ENCODE results near the gene ACSS1. TPM values are rescaled to one million over a fixed set of nuclear protein-coding genes. Genes with fewer than 3 reads are reported as not detected.

ACSS1 gene
- total RNA-seq, 1 experiment from 2014 or later = 2.3 TPM

DNA sequence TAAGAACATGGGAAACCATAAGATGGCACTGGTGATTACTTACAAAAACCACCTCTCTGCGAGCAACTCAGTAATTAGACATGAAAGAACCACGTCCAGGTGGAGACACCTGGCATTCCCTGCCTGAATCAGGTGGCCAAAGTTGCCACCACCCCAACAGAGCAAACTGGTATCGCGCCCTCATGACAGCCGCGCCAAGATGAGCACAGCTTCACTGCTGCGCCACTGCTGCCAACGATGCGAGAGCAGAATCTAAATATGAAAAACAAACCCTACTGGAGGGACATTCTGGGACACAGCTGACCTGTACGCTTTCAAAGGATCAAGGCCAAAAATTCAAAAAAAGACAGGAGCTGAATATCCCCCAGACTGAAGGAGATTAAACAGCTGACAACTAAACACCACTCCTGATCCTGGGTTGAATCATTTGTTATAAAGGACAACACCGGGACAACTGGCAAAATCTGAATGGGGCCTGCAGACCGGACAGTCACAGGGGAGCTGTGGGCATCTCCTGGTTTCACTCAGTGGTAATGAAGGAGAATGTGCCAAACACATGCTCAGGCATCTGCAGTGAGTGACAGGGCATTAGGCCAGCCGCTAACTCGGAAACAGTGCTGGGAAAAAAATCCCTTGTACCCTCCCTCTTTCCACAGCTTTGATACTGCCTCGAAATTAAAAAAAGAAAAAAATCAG, 91.5 kb downstream of the ACSS1 start:
- Histone ChIP-seq H3K4me1 (ENCODE audit: insufficient read depth, low read length) (no peaks in the 10 kb centered on the region), H3K4me3 (ENCODE audit: low read length) (no peak overlapping the region), H3K27me3 (ENCODE audit: low read length) (no peaks in the 10 kb centered on the region), H3K27ac (ENCODE audit: low read length) (no peak overlapping the region), H3K36me3 (ENCODE audit: low read depth, low read length) (peaks cover 24% of the 10 kb centered on the region; the same call in 1 of the 2 replicates), H3K9me2 (replicated peaks; ENCODE audit: low read length) (no peaks in the 10 kb centered on the region), H3K79me2 (ENCODE audit: low read length) (no peaks in the 10 kb centered on the region), H3K9me3 (ENCODE audit: low read length) (no peaks in the 10 kb centered on the region), H2AFZ (ENCODE audit: low read length) (no peak overlapping the region), H3K4me2 (ENCODE audit: low read length) (no peak overlapping the region), H3K9ac (ENCODE audit: low read length) (no peak overlapping the region), H3F3A (ENCODE audit: low read length, unreplicated experiment) (no peaks in the 10 kb centered on the region), H4K20me1 (ENCODE audit: low read length) (no peaks in the 10 kb centered on the region)
- TF ChIP-seq, protein P1, sequence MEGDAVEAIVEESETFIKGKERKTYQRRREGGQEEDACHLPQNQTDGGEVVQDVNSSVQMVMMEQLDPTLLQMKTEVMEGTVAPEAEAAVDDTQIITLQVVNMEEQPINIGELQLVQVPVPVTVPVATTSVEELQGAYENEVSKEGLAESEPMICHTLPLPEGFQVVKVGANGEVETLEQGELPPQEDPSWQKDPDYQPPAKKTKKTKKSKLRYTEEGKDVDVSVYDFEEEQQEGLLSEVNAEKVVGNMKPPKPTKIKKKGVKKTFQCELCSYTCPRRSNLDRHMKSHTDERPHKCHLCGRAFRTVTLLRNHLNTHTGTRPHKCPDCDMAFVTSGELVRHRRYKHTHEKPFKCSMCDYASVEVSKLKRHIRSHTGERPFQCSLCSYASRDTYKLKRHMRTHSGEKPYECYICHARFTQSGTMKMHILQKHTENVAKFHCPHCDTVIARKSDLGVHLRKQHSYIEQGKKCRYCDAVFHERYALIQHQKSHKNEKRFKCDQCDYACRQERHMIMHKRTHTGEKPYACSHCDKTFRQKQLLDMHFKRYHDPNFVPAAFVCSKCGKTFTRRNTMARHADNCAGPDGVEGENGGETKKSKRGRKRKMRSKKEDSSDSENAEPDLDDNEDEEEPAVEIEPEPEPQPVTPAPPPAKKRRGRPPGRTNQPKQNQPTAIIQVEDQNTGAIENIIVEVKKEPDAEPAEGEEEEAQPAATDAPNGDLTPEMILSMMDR (conservative IDR thresholded peaks at IDR 0.05; ENCODE audit: low read depth, low read length) = no peak
- no peak for TF ChIP-seq EZH2 (IDR thresholded peaks at IDR 0.05; ENCODE audit: low read length, unreplicated experiment)
- TF ChIP-seq EZH2phosphoT487 (IDR thresholded peaks at IDR 0.05; ENCODE audit: borderline replicate concordance, low read length) = no peak
- CTCF ChIA-PET = no interaction called here
- ATAC-seq (no peak), DNase-seq (no peak)
- intact Hi-C loops (cut with micrococcal nuclease) = no loop called here
- POLR2A ChIA-PET (ENCODE audit: unreplicated experiment) = no interaction called here
- BruUV-seq (replicated peaks) = no TSS peak

DNA sequence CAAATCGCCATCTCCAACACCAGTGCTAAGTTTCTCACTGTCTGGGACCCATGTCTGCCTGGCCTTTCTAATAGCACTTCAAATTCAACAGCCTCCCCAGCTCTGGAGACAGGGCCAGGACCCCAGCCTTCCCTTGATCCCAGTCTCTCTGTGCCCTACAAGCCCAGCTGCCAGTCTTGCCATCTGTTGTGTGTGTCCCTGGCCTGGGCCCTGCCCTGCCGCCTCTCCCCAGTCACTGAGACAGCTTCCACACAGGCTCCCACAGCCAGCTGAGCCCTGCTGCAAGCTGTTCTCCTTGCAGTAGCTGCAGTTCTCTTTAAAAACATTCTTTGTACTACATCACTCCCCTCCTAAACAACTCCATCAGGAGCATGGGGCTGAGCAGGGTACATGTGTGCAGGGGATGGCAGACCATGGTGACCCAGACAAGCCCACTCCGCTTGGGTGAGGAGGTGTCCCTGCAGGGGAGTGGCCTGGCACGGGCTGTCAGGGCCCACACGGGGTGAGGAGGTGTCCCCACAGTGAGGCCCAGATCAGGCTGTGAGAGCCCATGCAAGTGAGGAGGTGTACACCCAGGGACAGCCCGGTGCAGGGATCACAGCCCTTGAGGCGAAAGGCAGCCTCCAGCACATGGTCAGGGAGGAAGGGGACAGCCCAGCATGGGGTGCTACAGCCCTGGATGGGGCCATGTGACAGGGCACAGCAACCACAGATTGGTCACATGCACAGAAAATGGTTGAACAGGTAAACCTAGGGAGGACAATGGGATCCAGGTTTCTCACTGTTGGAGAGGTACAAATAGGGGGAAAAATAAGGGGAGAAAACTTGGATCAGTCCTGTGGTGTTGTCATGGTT, 92.6 kb downstream of the ACSS1 start:
- no peaks in the 10 kb centered on the region for H3F3A ChIP-seq (ENCODE audit: low read length, unreplicated experiment)
- TF ChIP-seq EZH2 (IDR thresholded peaks at IDR 0.05; ENCODE audit: low read length, unreplicated experiment) (no peak), EZH2phosphoT487 (IDR thresholded peaks at IDR 0.05; ENCODE audit: borderline replicate concordance, low read length) (no peak)
- TF ChIP-seq, protein P1 (conservative IDR thresholded peaks at IDR 0.05; ENCODE audit: low read depth, low read length) = no peak
- no peak for ATAC-seq
- BruUV-seq (replicated peaks) = no TSS peak
- no peaks in the 10 kb centered on the region for H3K4me1 ChIP-seq (ENCODE audit: insufficient read depth, low read length)
- no peak overlapping the region for H3K27ac ChIP-seq (ENCODE audit: low read length)
- no peak overlapping the region for H3K4me2 ChIP-seq (ENCODE audit: low read length)
- H3K4me3 ChIP-seq (ENCODE audit: low read length) = no peak overlapping the region
- no peak overlapping the region for H3K9ac ChIP-seq (ENCODE audit: low read length)
- H3K36me3 ChIP-seq (ENCODE audit: low read depth, low read length) = peaks cover 24% of the 10 kb centered on the region; the same call in 1 of the 2 replicates
- H3K27me3 ChIP-seq (ENCODE audit: low read length) = no peaks in the 10 kb centered on the region
- H3K9me2 ChIP-seq (replicated peaks; ENCODE audit: low read length) = no peaks in the 10 kb centered on the region
- no peaks in the 10 kb centered on the region for H3K9me3 ChIP-seq (ENCODE audit: low read length)
- ChIA-PET POLR2A (ENCODE audit: unreplicated experiment) (no interaction called here), CTCF (no interaction called here)
- H4K20me1 ChIP-seq (ENCODE audit: low read length) = no peaks in the 10 kb centered on the region
- no peak overlapping the region for H2AFZ ChIP-seq (ENCODE audit: low read length)
- DNase-seq = no peak
- no peaks in the 10 kb centered on the region for H3K79me2 ChIP-seq (ENCODE audit: low read length)
- intact Hi-C loops (cut with micrococcal nuclease) = no loop called here

- H4K20me1 ChIP-seq (ENCODE audit: low read length) = no peaks in the 10 kb centered on the region
- H3K4me2 ChIP-seq (ENCODE audit: low read length) = no peak overlapping the region
- no TSS peak for BruUV-seq (replicated peaks)
- H3K9me2 ChIP-seq (replicated peaks; ENCODE audit: low read length) = no peaks in the 10 kb centered on the region
- POLR2A ChIA-PET (ENCODE audit: unreplicated experiment) = no interaction called here
- intact Hi-C loops (cut with micrococcal nuclease) = no loop called here
- DNase-seq (no peak), ATAC-seq (no peak)
- no peaks in the 10 kb centered on the region for H3F3A ChIP-seq (ENCODE audit: low read length, unreplicated experiment)
- TF ChIP-seq, protein P1 (conservative IDR thresholded peaks at IDR 0.05; ENCODE audit: low read depth, low read length) = no peak
- TF ChIP-seq EZH2phosphoT487 (IDR thresholded peaks at IDR 0.05; ENCODE audit: borderline replicate concordance, low read length) = no peak
- no peak for TF ChIP-seq EZH2 (IDR thresholded peaks at IDR 0.05; ENCODE audit: low read length, unreplicated experiment)
- H2AFZ ChIP-seq (ENCODE audit: low read length) = no peak overlapping the region
- H3K4me1 ChIP-seq (ENCODE audit: insufficient read depth, low read length) = no peaks in the 10 kb centered on the region
- no peak overlapping the region for H3K27ac ChIP-seq (ENCODE audit: low read length)
- no peak overlapping the region for H3K4me3 ChIP-seq (ENCODE audit: low read length)
- CTCF ChIA-PET = no interaction called here
- H3K27me3 ChIP-seq (ENCODE audit: low read length) = no peaks in the 10 kb centered on the region
- H3K9ac ChIP-seq (ENCODE audit: low read length) = no peak overlapping the region
- no peaks in the 10 kb centered on the region for H3K79me2 ChIP-seq (ENCODE audit: low read length)
- no peaks in the 10 kb centered on the region for H3K9me3 ChIP-seq (ENCODE audit: low read length)
- peaks cover 24% of the 10 kb centered on the region; the same call in 1 of the 2 replicates for H3K36me3 ChIP-seq (ENCODE audit: low read depth, low read length)
These were observed 93.5 kb downstream of the ACSS1 start for GRCh38 chr20:24964506-24964840.
